Activated CD4-positive, alpha-beta memory T cell treated with anti-CD3 and anti-CD28 coated beads, Interleukin-2, amount 10 ng/mL, durations not matched to agents 7 days and 5 days (primary cell): ENCODE measurements around the gene ZNF581. TPM values are rescaled to one million over a fixed set of nuclear protein-coding genes. Genes with fewer than 3 reads are reported as not detected.

Source experiments
- CTCF ChIA-PET: fragments of 350-600 bp; sonication (Branson Sonifier 250); formaldehyde crosslinking; loops from one replicate; lab custom pipeline; 2021; ENCODE audit warnings: antibody characterized with exemption, inconsistent platforms; lab: Charles Lee
- POLR2A ChIA-PET: fragments of 350-600 bp; sonication (Branson Sonifier 250); formaldehyde crosslinking; loops from one replicate; lab custom pipeline; 2021; ENCODE audit warnings: antibody characterized with exemption; lab: Charles Lee
- DNase-seq: peaks from one replicate; pipeline ENCODE4 v3.0.0-alpha.2; 2020
- H3K27ac Mint-ChIP-seq: one replicate; pipeline ENCODE4 v1.8.0; 2021; ENCODE audit warnings: mild to moderate bottlenecking, mixed read lengths
- H3K27me3 Mint-ChIP-seq: one replicate; pipeline ENCODE4 v1.8.0; 2021; ENCODE audit warnings: mixed read lengths
- H3K36me3 Mint-ChIP-seq: one replicate; pipeline ENCODE4 v1.8.0; 2021; ENCODE audit warnings: low read depth, mixed read lengths
- H3K4me1 Mint-ChIP-seq: one replicate; pipeline ENCODE4 v1.8.0; 2021; ENCODE audit warnings: mixed read lengths
- H3K4me3 Mint-ChIP-seq: one replicate; pipeline ENCODE4 v1.8.0; 2021; ENCODE audit warnings: mild to moderate bottlenecking, mixed read lengths
- H3K9me3 Mint-ChIP-seq: one replicate; pipeline ENCODE4 v1.8.0; 2021; ENCODE audit warnings: mixed read lengths
- total RNA-seq, 2 experiments: library from RNA; stranded (reverse); gene quantifications; one replicate each; pipeline ENCODE4 v1.2.3, GENCODE V29; 2021

ZNF581 gene
- total RNA-seq, 2 experiments from 2014 or later = 26.6 to 30.1 TPM

DNA sequence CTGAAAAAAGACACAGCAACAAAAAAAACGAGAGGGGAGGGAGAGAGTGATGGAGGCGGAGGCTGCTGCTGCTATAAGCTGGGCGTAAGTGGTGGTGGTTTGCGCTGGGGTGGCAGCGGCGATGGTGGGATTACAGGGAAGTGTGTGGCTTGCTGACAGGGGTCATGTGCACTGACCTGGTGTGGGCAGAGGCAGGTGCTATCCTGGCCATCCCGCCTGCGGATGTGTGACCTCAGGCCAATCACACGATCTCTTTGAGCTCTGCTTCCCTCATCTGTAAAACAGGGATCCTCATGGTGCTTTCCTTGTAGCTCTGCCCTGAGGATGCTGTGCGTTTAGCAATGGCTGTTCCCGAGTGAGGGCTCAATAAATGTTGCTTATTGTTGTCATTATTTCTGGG lies 5.9 kb upstream of the ZNF581 start:
- peak overlapping the region; percentile 32 for H3K4me3 Mint-ChIP-seq
- DNase-seq = no peak
- H3K36me3 Mint-ChIP-seq = peaks cover 30% of the 10 kb centered on the region
- POLR2A ChIA-PET = interaction anchor here (0.8 to 2.8 kb wide), 5 partner anchors 10 to 38 kb away, joined by 3 to 17 read pairs (median 4); partner anchors contain the start of genes FIZ1, ZNF784 and ZNF865
- no peaks in the 10 kb centered on the region for H3K27me3 Mint-ChIP-seq
- peak overlapping the region; percentile 66 for H3K27ac Mint-ChIP-seq
- H3K9me3 Mint-ChIP-seq = peaks cover 2% of the 10 kb centered on the region
- CTCF ChIA-PET = interaction anchor here (1.0 to 1.6 kb wide), 5 partner anchors 10 to 134 kb away, joined by 3 to 6 read pairs (median 4); no protein-coding TSS in a partner anchor
- H3K4me1 Mint-ChIP-seq = peaks cover 71% of the 10 kb centered on the region

DNA sequence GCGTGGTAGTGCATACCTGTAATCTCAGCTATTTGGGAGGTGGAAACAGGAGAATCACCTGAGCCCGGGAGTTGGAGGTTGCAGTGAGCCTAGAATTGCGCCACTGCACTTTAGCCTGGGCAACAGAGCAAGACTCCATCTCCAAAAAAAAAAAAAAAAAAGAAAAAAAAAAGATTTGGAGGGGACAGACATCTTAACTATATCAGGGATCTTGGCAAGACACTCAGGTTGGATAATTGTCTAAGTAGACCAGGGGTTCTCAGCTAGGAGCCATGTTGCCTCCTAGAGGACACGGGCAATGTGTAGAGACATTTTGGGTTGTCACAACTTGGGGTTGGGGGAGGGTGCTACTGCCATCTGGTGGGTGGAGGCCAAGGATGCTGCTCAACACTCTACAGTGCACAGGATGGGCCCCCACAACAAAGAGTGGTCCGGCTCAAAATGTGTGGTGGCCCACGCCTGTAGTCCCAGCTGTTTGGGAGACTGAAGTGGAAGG lies 4.5 kb upstream of the ZNF581 start:
- Mint-ChIP-seq H3K4me1 (peaks cover 74% of the 10 kb centered on the region), H3K27me3 (no peaks in the 10 kb centered on the region), H3K27ac (peak overlapping the region; percentile 53), H3K4me3 (no peak overlapping the region), H3K9me3 (peaks cover 2% of the 10 kb centered on the region), H3K36me3 (peaks cover 35% of the 10 kb centered on the region)
- peak; percentile 71 for DNase-seq
- POLR2A ChIA-PET = interaction anchor here (0.9 to 1.5 kb wide), 3 partner anchors 10 to 40 kb away, joined by 3 to 7 read pairs (median 5); partner anchors contain the start of genes FIZ1 and U2AF2
- CTCF ChIA-PET = interaction anchor here (0.6 to 1.9 kb wide), 10 partner anchors 9 to 1184 kb away, joined by 3 to 11 read pairs (median 4); partner anchors contain the start of genes CCDC106, FIZ1, KMT5C and ZNF784

DNA sequence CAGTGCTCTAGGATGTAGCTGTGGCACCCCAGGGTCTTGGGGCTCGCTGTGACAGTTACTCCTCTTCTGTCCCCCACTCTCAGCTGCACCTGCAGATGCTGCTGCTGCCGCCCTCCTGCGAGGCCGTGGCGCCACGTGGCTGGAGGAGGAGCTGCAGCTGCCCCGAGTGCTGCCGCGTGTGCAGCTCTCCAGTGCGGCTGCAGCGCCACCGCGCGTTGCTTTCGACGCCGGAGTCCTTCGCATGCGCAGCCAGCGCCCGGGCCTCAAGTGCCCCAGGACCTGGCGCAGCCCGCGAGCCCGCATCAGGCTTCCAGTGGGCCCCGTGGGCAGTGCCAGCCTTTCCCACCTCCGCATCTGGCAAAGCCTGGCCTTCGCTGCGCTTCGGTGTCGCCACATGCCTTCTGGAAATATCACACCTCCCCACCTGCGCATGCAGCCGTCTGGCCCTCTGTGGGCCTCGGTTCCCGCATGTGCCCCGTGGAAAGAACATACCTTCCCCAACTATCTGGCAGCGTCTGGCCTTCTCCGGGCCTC lies 3.3 kb upstream of the ZNF581 start:
- no peaks in the 10 kb centered on the region for H3K27me3 Mint-ChIP-seq
- peaks cover 2% of the 10 kb centered on the region for H3K9me3 Mint-ChIP-seq
- peak overlapping the region; percentile 72 for H3K4me3 Mint-ChIP-seq
- ChIA-PET CTCF (interaction anchor here (1.0 to 1.9 kb wide), 4 partner anchors 9 to 136 kb away, joined by 5 to 11 read pairs (median 8); partner anchors contain the start of gene ZNF784), POLR2A (interaction anchor here (0.7 to 1.0 kb wide), 2 partner anchors 14 to 41 kb away, joined by 3 to 5 read pairs; partner anchors contain the start of gene FIZ1)
- H3K4me1 Mint-ChIP-seq = peaks cover 75% of the 10 kb centered on the region
- DNase-seq = peak; percentile 76
- peaks cover 30% of the 10 kb centered on the region for H3K36me3 Mint-ChIP-seq
- peak overlapping the region; percentile 85 for H3K27ac Mint-ChIP-seq

DNA sequence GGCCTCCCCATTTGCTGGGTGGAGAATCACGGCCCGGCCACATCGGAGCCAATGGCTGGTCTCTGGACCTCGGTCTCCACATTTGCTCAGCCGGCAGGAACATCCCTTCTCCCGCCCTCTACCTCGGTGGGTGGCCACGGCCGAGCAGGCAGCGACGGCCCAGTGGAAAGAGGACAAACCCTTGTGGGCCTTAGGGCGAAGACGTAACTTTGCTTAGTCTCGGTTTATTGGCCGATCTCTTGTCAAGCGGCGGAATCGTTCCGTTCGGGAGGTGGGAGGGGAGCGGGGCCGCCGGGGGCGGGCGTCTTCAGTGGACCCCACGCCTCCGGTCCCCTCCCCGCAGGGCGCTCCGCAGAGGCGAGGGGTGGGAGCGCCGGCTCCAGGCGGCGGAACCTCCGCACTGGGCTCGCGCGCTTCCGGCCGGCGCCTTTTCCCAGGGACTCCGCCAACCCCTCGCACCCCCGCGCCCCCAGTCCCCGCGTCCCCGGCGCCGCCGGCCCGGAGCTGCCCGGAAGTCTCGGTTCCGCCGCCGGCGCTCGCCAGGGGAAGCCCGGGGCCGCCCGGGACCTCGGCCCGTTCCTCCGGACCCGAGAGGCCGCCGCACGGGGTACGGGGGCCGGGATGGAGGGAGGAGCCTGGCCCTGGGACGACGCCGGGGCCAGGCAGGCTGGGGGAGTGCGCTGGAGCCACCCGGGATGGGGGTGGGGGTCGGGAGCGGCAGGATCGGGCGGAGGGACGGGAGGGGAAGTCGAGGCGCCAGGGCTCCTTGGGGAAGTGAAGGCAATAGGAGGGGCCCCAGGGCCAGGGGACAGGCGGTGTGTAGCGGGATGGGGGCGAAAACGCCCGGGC lies 2.6 kb upstream of the ZNF581 start, which contains the start of gene ZNF580:
Gene ZNF580, plus strand, starts transcription at position 426 of the 849 bp plus-strand sequence. CDS start 1,507 bp downstream, outside the sequence.
- DNase-seq = peak; percentile 60
- H3K36me3 Mint-ChIP-seq = peaks cover 29% of the 10 kb centered on the region
- peaks cover 73% of the 10 kb centered on the region for H3K4me1 Mint-ChIP-seq
- ChIA-PET CTCF (interaction anchor here (1.0 to 1.1 kb wide), 3 partner anchors 9 to 137 kb away, joined by 5 to 8 read pairs (median 7); no protein-coding TSS in a partner anchor), POLR2A (interaction anchor here (1.0 kb wide), 1 partner anchor 41 kb away, joined by 5 read pairs; the partner anchor contains the start of gene FIZ1)
- no peaks in the 10 kb centered on the region for H3K27me3 Mint-ChIP-seq
- peak within 1 kb of the TSS; percentile 86 for H3K4me3 Mint-ChIP-seq
- H3K27ac Mint-ChIP-seq = peak within 1 kb of the TSS; percentile 85
- peaks cover 2% of the 10 kb centered on the region for H3K9me3 Mint-ChIP-seq

DNA sequence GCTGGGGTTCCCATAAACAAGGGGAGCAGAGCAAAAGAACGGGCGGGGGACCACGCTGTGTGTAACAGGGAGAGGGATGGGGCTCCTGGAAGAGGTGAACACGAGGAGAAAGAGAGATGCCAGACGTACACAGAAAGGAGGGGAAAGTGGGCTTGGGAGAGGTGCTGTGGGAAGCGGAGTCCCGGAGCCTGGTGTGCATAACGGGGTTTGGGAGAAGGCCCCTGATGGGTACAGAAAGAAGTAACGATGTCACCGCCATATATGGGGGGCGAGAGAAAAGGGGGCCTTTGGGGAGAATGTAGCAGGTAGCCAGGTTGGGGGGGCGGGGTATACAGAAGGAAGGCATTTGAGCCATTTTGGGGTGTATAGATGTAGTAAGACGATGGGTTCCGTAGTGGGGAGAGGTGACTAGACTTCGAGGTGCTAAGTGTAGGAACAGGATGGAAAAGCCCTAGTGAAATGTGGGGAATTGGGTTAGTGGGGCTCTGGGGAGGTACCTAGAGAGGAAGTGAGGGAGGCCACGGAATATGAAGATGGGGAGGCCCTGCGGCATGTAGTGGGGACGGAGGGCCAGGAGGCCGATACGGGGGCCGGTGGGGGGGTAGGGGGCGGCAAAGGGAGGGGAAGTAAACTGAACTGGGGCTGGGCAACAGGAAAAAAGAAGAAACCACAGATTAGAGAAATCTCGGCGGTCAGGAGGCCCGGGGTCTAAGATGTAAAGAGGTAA lies 1.9 kb upstream of the ZNF581 start:
- peaks cover 66% of the 10 kb centered on the region for H3K4me1 Mint-ChIP-seq
- peaks cover 21% of the 10 kb centered on the region for H3K36me3 Mint-ChIP-seq
- POLR2A ChIA-PET = interaction anchor here (0.6 to 2.0 kb wide), 6 partner anchors 8 to 42 kb away, joined by 3 to 23 read pairs (median 7); partner anchors contain the start of genes FIZ1, U2AF2 and ZNF784
- peak; percentile 30 for DNase-seq
- peak overlapping the region; percentile 86 for H3K4me3 Mint-ChIP-seq
- no peaks in the 10 kb centered on the region for H3K27me3 Mint-ChIP-seq
- H3K27ac Mint-ChIP-seq = peak overlapping the region; percentile 85
- H3K9me3 Mint-ChIP-seq = peaks cover 2% of the 10 kb centered on the region
- CTCF ChIA-PET = interaction anchor here (0.7 to 3.1 kb wide), 5 partner anchors 9 to 16 kb away, joined by 3 to 14 read pairs (median 4); no protein-coding TSS in a partner anchor

DNA sequence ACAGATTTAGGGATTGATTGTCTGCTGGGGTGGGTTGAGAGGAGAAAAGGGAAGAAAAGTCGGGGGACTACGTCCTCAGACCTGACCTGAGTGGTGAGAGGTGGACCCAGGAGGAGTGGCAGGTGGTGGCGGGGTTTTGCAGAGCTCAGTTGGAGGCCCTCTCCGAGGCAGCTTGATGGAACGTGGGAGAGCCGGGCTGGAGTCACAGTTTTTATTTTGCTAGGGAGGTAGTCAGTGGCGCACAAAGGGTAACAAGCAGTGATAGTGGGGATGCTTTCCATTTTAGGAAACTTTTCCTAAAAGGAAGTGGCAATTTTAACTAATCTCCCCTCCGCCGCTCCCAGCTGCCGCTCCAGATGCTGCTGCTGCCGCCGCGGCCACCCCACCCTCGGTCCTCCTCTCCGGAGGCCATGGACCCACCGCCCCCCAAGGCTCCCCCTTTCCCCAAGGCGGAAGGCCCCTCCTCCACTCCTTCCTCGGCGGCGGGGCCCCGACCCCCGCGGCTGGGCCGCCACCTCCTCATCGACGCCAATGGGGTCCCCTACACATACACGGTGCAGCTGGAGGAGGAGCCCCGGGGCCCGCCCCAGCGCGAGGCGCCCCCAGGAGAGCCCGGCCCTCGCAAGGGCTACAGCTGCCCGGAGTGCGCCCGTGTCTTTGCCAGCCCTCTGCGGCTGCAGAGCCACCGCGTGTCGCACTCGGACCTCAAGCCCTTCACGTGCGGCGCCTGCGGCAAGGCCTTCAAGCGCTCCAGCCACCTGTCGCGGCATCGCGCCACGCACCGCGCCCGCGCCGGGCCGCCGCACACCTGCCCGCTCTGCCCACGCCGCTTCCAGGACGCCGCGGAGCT lies 1.1 kb upstream of the ZNF581 start:
- Mint-ChIP-seq H3K27me3 (no peaks in the 10 kb centered on the region), H3K36me3 (peaks cover 26% of the 10 kb centered on the region), H3K9me3 (peaks cover 2% of the 10 kb centered on the region), H3K27ac (peak overlapping the region; percentile 94), H3K4me1 (peaks cover 61% of the 10 kb centered on the region), H3K4me3 (peak overlapping the region; percentile 86)
- peak; percentile 26 for DNase-seq
- CTCF ChIA-PET = interaction anchor here (0.7 to 3.1 kb wide), 7 partner anchors 10 to 166 kb away, joined by 3 to 14 read pairs (median 4); partner anchors contain the start of gene ZNF628
- POLR2A ChIA-PET = interaction anchor here (0.6 to 2.5 kb wide), 8 partner anchors 8 to 43 kb away, joined by 3 to 23 read pairs (median 7); partner anchors contain the start of genes FIZ1, U2AF2 and ZNF784

DNA sequence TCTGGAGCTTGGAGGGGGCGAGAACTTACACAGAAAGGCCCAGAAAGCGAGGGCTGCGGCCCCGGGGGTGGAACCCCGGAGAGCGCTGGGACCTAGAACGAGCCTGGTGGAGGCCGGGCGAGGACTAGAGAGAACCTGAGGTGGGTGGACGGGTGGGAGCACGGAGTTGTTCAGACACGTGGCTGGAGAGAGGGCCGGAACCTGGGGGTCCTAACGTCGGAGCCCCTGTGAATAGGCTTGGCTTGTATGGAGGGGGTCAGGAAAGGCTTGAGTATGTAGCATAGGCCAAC lies 383 bp downstream of the ZNF581 start:
- no peaks in the 10 kb centered on the region for H3K9me3 Mint-ChIP-seq
- POLR2A ChIA-PET = interaction anchor here (0.9 to 2.5 kb wide), 3 partner anchors 9 to 11 kb away, joined by 3 to 12 read pairs (median 5); no protein-coding TSS in a partner anchor

DNA sequence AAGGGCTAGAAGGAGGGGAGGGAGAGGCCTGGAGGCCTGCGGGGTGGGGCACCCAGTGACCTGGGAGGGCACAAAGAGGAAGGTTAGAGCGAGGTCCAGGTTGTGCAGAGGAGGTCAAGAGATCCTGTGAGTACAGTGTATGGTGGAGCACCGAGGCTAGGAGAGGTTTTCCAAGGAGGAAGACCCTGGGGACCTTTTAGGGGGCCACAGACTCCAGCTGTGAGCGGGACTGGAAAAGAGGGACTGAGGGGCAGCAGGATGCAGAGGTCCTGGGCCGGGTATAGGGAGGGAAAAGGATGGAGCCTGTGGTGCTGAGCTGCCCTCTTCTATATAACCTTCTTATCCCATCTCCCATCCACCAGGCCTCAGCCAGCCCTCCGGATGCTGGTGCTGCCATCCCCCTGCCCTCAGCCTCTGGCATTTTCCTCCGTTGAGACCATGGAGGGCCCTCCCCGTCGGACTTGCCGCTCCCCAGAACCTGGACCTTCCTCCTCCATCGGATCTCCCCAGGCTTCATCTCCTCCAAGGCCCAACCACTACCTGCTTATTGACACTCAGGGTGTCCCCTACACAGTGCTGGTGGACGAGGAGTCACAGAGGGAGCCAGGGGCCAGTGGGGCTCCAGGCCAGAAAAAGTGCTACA lies 863 bp downstream of the ZNF581 start:
- H3K9me3 Mint-ChIP-seq = no peaks in the 10 kb centered on the region
- ChIA-PET CTCF (interaction anchor here (1.1 to 3.1 kb wide), 2 partner anchors 9 to 10 kb away, joined by 5 to 11 read pairs; no protein-coding TSS in a partner anchor), POLR2A (interaction anchor here (0.9 to 2.5 kb wide), 4 partner anchors 8 to 11 kb away, joined by 3 to 12 read pairs (median 5); no protein-coding TSS in a partner anchor)
- no peaks in the 10 kb centered on the region for H3K27me3 Mint-ChIP-seq
- no peak for DNase-seq
- peak overlapping the region; percentile 86 for H3K4me3 Mint-ChIP-seq
- peaks cover 53% of the 10 kb centered on the region for H3K4me1 Mint-ChIP-seq
- H3K36me3 Mint-ChIP-seq = peaks cover 18% of the 10 kb centered on the region
- H3K27ac Mint-ChIP-seq = peak overlapping the region; percentile 94

More for the DNA sequence above, 383 bp downstream of the ZNF581 start:
- peaks cover 57% of the 10 kb centered on the region for H3K4me1 Mint-ChIP-seq
- H3K27ac Mint-ChIP-seq = peak overlapping the region; percentile 94
- H3K27me3 Mint-ChIP-seq = no peaks in the 10 kb centered on the region
- H3K36me3 Mint-ChIP-seq = peaks cover 21% of the 10 kb centered on the region
- no peak for DNase-seq
- peak overlapping the region; percentile 86 for H3K4me3 Mint-ChIP-seq
- CTCF ChIA-PET = interaction anchor here (1.1 to 3.1 kb wide), 2 partner anchors 9 to 10 kb away, joined by 5 to 11 read pairs; no protein-coding TSS in a partner anchor

DNA sequence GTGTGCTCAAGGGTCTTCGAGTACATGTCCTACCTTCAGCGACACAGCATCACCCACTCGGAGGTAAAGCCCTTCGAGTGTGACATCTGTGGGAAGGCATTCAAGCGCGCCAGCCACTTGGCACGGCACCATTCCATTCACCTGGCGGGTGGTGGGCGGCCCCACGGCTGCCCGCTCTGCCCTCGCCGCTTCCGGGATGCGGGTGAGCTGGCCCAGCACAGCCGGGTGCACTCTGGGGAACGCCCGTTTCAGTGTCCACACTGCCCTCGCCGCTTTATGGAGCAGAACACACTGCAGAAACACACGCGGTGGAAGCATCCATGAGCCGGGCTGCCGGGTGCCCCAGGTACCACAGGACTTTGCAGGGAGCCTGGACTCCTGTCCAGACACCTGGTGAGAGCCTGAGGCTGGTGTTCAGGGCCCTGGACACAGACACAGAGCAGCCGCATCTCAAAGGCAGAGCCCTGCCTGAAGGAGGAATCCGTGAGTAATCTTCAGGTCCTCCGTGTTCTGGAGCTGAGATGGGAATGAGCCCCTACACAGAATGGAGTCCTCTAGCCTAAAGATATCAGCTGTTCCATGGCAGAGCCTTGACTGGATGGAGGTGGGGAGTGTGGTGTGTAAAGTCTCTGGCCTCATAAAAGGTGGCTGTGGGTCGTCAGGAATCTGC lies 1.5 kb downstream of the ZNF581 start:
- peak overlapping the region; percentile 94 for H3K27ac Mint-ChIP-seq
- peaks cover 51% of the 10 kb centered on the region for H3K4me1 Mint-ChIP-seq
- peak overlapping the region; percentile 86 for H3K4me3 Mint-ChIP-seq
- ChIA-PET CTCF (interaction anchor here (1.1 to 3.1 kb wide), 3 partner anchors 8 to 9 kb away, joined by 5 to 11 read pairs (median 6); no protein-coding TSS in a partner anchor), POLR2A (interaction anchor here (0.9 to 2.5 kb wide), 4 partner anchors 9 to 12 kb away, joined by 3 to 12 read pairs (median 5); no protein-coding TSS in a partner anchor)
- no peaks in the 10 kb centered on the region for H3K27me3 Mint-ChIP-seq
- H3K36me3 Mint-ChIP-seq = peaks cover 18% of the 10 kb centered on the region
- no peak for DNase-seq
- H3K9me3 Mint-ChIP-seq = no peaks in the 10 kb centered on the region

DNA sequence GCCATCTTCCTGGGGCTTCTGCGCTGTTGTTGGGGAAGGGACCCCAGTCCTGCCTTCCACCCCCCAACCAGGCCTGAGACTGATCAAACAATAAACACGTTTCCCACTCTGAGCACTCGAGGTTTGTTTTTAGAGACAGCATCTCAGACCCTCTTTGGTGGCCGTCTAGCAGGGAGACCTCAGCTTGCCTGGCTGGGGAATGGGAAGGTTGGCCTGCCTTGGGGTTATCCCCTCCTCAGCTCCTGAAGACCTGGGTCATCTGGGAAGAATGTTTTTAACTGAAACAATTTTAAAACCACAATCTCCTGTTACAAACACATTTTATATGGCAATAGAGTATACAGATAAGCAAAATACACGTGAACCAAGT lies 2.0 kb downstream of the ZNF581 start:
- Mint-ChIP-seq H3K27me3 (no peaks in the 10 kb centered on the region), H3K4me3 (no peak overlapping the region), H3K4me1 (peaks cover 46% of the 10 kb centered on the region), H3K9me3 (no peaks in the 10 kb centered on the region), H3K36me3 (peaks cover 18% of the 10 kb centered on the region), H3K27ac (no peak overlapping the region)
- ChIA-PET CTCF (interaction anchor here (0.6 to 1.5 kb wide), 2 partner anchors 9 to 18 kb away, joined by 3 to 6 read pairs; no protein-coding TSS in a partner anchor), POLR2A (interaction anchor here (1.6 kb wide), 1 partner anchor 9 kb away, joined by 5 read pairs; no protein-coding TSS in a partner anchor)
- no peak for DNase-seq
